A549 (cell line): ENCODE measurements around the gene ABHD13. TPM values are rescaled to one million over a fixed set of nuclear protein-coding genes. Genes with fewer than 3 reads are reported as not detected.
A peak's percentile ranks its signal among the peaks of the same experiment; 100 is the strongest.

Experiments
- ATAC-seq, 2 experiments: fragments of 200-7000 bp in 1 of 2; fragments of >200 bp in 1 of 2; cut with Nextera tagmentation in 1 of 2; cut with Tn5 transposase in 1 of 2; 3 replicates each; pipeline versions ENCODE4 v1.8.0 to v1.9.1; 2018 to 2020; ENCODE audit warnings: mild to moderate bottlenecking in 1 of 2, moderate library complexity in 1 of 2
- CTCF ChIA-PET: fragments of 300-600 bp; sonication (Branson Sonifier 250); formaldehyde crosslinking; extraction: SDS; loops from one replicate; lab custom pipeline; 2021; ENCODE audit warnings: antibody characterized with exemption, inconsistent platforms; lab: Yijun Ruan, JAX
- POLR2A ChIA-PET: fragments of 350-600 bp; formaldehyde crosslinking; extraction: SDS; loops from one replicate; lab custom pipeline; 2021; ENCODE audit warnings: antibody characterized with exemption, inconsistent platforms; lab: Yijun Ruan, JAX
- DNase-seq, 2 experiments: peaks; one replicate each; pipeline versions ENCODE4 v3.0.0 to v3.0.0-alpha.2; 2011 to 2016; ENCODE audit warnings: low read depth in 1 of 2, low spot score in 1 of 2
- FAIRE-seq: peaks from 2 replicates; lab custom pipeline; 2011; peaks lifted over from hg19 to GRCh38; lab: Jason Lieb, UNC
- H3K27ac ChIP-seq, 2 experiments: fragments of >200 bp; sonication (Bioruptor Twin); formaldehyde crosslinking; 3 replicates each; pipeline ENCODE4 v1.5.1; 2016 to 2017
- H3K4me1 ChIP-seq: fragments of >200 bp; sonication (Bioruptor Twin); formaldehyde crosslinking; 3 replicates; pipeline ENCODE4 v1.6.1; 2016
- H3K4me2 ChIP-seq: fragments of >200 bp; sonication (Bioruptor Twin); formaldehyde crosslinking; 3 replicates; pipeline ENCODE4 v1.6.1; 2016
- H3K4me3 ChIP-seq: fragments of >200 bp; sonication (Bioruptor Twin); formaldehyde crosslinking; 3 replicates; pipeline ENCODE4 v1.5.1; 2016
- H3K9me3 ChIP-seq: fragments of >200 bp; sonication (Bioruptor Twin); formaldehyde crosslinking; 3 replicates; pipeline ENCODE4 v1.6.1; 2016
- BCL3 ChIP-seq: fragments of >200 bp; sonication (Bioruptor Twin); formaldehyde crosslinking; IDR thresholded peaks from 3 replicates; pipeline ENCODE4 v1.6.1; 2016
- CBX8 ChIP-seq: fragments of 200-600 bp; sonication (generic); IDR thresholded peaks from 2 replicates; pipeline ENCODE4 v1.6.1; 2016
- E2F6 ChIP-seq: IDR thresholded peaks from 2 replicates; pipeline ENCODE4 v1.6.1; 2012; ENCODE audit warnings: low read depth, borderline replicate concordance
- EHMT2 ChIP-seq: fragments of 200-600 bp; sonication (generic); IDR thresholded peaks from 2 replicates; pipeline ENCODE4 v1.6.1; 2016; ENCODE audit warnings: antibody characterized with exemption, low read depth, mild to moderate bottlenecking, moderate library complexity
- ESRRA ChIP-seq: fragments of 150-350 bp; IDR thresholded peaks from 2 replicates; pipeline ENCODE4 v1.6.1; 2014; ENCODE audit warnings: mild to moderate bottlenecking, low read length, borderline replicate concordance
- FOSB ChIP-seq: fragments of 250-450 bp; sonication (Bioruptor Pico); IDR thresholded peaks from 2 replicates; pipeline ENCODE4 v1.5.0; 2020; ENCODE audit warnings: mild to moderate bottlenecking, moderate library complexity
- FOSL2 ChIP-seq, 2 experiments: fragments of 450-650 bp in 1 of 2; fragments of >200 bp in 1 of 2; sonication (Bioruptor Twin) in 1 of 2; formaldehyde crosslinking; IDR thresholded peaks; 2 replicates each; pipeline versions ENCODE4 v1.5.0 to v1.6.1; 2016 to 2020; ENCODE audit warnings: mild to moderate bottlenecking in 1 of 2, moderate library complexity in 1 of 2
- GATA3 ChIP-seq: IDR thresholded peaks from 2 replicates; pipeline ENCODE4 v1.6.1; 2012; ENCODE audit warnings: borderline replicate concordance
- HDAC2 ChIP-seq: fragments of 200-600 bp; sonication (generic); IDR thresholded peaks from 2 replicates; pipeline ENCODE4 v1.6.1; 2016
- HES2 ChIP-seq: fragments of >200 bp; sonication (Bioruptor Twin); formaldehyde crosslinking; IDR thresholded peaks from 2 replicates; pipeline ENCODE4 v1.6.1; 2016
- HMGXB4 ChIP-seq: fragments of 250-450 bp; sonication (Bioruptor Pico); IDR thresholded peaks from 2 replicates; pipeline ENCODE4 v1.5.0; 2021; ENCODE audit warnings: mild to moderate bottlenecking, moderate library complexity, borderline replicate concordance
- HOXB13 ChIP-seq: fragments of 250-450 bp; sonication (Bioruptor Pico); IDR thresholded peaks from 2 replicates; pipeline ENCODE4 v1.5.0; 2020; ENCODE audit warnings: low read depth, mild to moderate bottlenecking, moderate library complexity
- JUNB ChIP-seq: fragments of >200 bp; sonication (Bioruptor Twin); formaldehyde crosslinking; IDR thresholded peaks from 2 replicates; pipeline ENCODE4 v1.6.1; 2016
- KDM5A ChIP-seq: fragments of 200-600 bp; sonication (generic); IDR thresholded peaks from 2 replicates; pipeline ENCODE4 v1.6.1; 2016; ENCODE audit warnings: antibody characterized with exemption, mild to moderate bottlenecking
- MAX ChIP-seq: IDR thresholded peaks from 2 replicates; pipeline ENCODE4 v1.6.1; 2012
- MYC ChIP-seq: IDR thresholded peaks from 2 replicates; pipeline ENCODE4 v1.6.1; 2012; ENCODE audit warnings: mild to moderate bottlenecking, inconsistent platforms, low read length, improper control_type of control experiment, borderline replicate concordance
- RAD21 ChIP-seq, 2 experiments: fragments of >200 bp in 1 of 2; sonication (Bioruptor Twin) in 1 of 2; formaldehyde crosslinking in 1 of 2; IDR thresholded peaks in 1 of 2; conservative IDR thresholded peaks in 1 of 2; 2 replicates in 1 of 2; 3 replicates in 1 of 2; pipeline ENCODE4 v1.6.1; 2012 to 2018; ENCODE audit warnings: inconsistent platforms in 1 of 2
- RARB ChIP-seq: fragments of 250-450 bp; sonication (Bioruptor Pico); IDR thresholded peaks from 2 replicates; pipeline ENCODE4 v1.8.0; 2021; ENCODE audit warnings: mild to moderate bottlenecking, moderate library complexity
- RCOR1 ChIP-seq: fragments of 150-350 bp; IDR thresholded peaks from 2 replicates; pipeline ENCODE4 v1.6.1; 2014; ENCODE audit warnings: antibody characterized with exemption, low read length, low read depth
- RNF2 ChIP-seq: fragments of 200-600 bp; sonication (generic); IDR thresholded peaks from 2 replicates; pipeline ENCODE4 v1.6.1; 2016; ENCODE audit warnings: low read depth, mild to moderate bottlenecking, antibody characterized with exemption, moderate library complexity, borderline replicate concordance
- TFCP2L1 ChIP-seq: fragments of 250-450 bp; sonication (Bioruptor Pico); IDR thresholded peaks from 2 replicates; pipeline ENCODE4 v1.5.0; 2021; ENCODE audit warnings: mild to moderate bottlenecking
- USF2 ChIP-seq: fragments of 450-650 bp; IDR thresholded peaks from 2 replicates; pipeline ENCODE4 v1.6.1; 2014; ENCODE audit warnings: antibody characterized with exemption
- ZFP36 ChIP-seq: fragments of 450-650 bp; IDR thresholded peaks from 2 replicates; pipeline ENCODE4 v1.6.1; 2014; ENCODE audit warnings: borderline replicate concordance; ENCODE audit not compliant: partially characterized antibody
- ZSCAN20 ChIP-seq: fragments of 250-450 bp; sonication (Bioruptor Pico); IDR thresholded peaks from 2 replicates; pipeline ENCODE4 v1.8.0; 2022; ENCODE audit warnings: mild to moderate bottlenecking, moderate library complexity
- WGBS: methylation state at CpG from one replicate; pipeline ENCODE4 v1.1.6; 2017; ENCODE audit errors: missing lambda C conversion rate; 5-methylcytosine and 5-hydroxymethylcytosine counted together
- polyA plus RNA-seq, 4 experiments: library from polyadenylated mRNA; depleted of rRNA in 3 of 4; stranded (reverse); fragments of >200 nt; fragmentation: RNase III in 1 of 4; extraction: RNeasy Plus Mini Kit Qiagen cat#74134 plus additional on column Dnase treatment in 1 of 4; gene quantifications; 2 replicates in 3 of 4; 3 replicates in 1 of 4; pipeline ENCODE4 v1.2.3, GENCODE V29; 2011 to 2017

ABHD13 gene
- polyA plus RNA-seq, 2 of the 4 experiments (the other 2 are of a cell fraction): 5.7 to 9.7 TPM

- Histone ChIP-seq H3K4me3 (no peak overlapping the region), H3K27ac (no peak overlapping the region), H3K4me2 (no peak overlapping the region), H3K4me1 (no peaks in the 10 kb centered on the region), H3K9me3 (no peaks in the 10 kb centered on the region)
- POLR2A ChIA-PET: no interaction called here
- 5% methylated on average over 8 of the region's 8 CpGs for WGBS
- CTCF ChIA-PET: no interaction called here
- no peak for FAIRE-seq
- no peak for TF ChIP-seq FOSL2 (IDR thresholded peaks at IDR 0.05)
- no peak for TF ChIP-seq FOSL2 (CRISPR knock-in tag; IDR thresholded peaks at IDR 0.05)
- TF ChIP-seq ZSCAN20 (CRISPR knock-in tag): no peak
- no peak for TF ChIP-seq HES2
- no peak for TF ChIP-seq RARB (CRISPR knock-in tag)
- TF ChIP-seq RNF2: no peak
- TF ChIP-seq E2F6: no peak
- no peak for TF ChIP-seq RCOR1
- no peak for TF ChIP-seq HMGXB4 (CRISPR knock-in tag)
- no peak for TF ChIP-seq GATA3
- no peak for TF ChIP-seq ESRRA
- no peak for TF ChIP-seq HDAC2
- TF ChIP-seq KDM5A: no peak
- no peak for TF ChIP-seq USF2
- TF ChIP-seq CBX8: no peak
- TF ChIP-seq HOXB13 (CRISPR knock-in tag): no peak
- no peak for TF ChIP-seq EHMT2
- DNase-seq: peak; percentile 8 to 25
- ATAC-seq: no peak
These were observed 41.4 kb upstream of the ABHD13 start for GRCh38 chr13:108176685-108177274.

GRCh38 chr13:108178078-108178477 is 40.1 kb upstream of the ABHD13 start:
- DNase-seq (no peak), FAIRE-seq (no peak), ATAC-seq (no peak)
- no peak overlapping the region for H3K4me2 ChIP-seq
- ChIA-PET POLR2A (no interaction called here), CTCF (no interaction called here)
- no peaks in the 10 kb centered on the region for H3K4me1 ChIP-seq
- no peak overlapping the region for H3K4me3 ChIP-seq
- TF ChIP-seq TFCP2L1 (CRISPR knock-in tag) (no peak), JUNB (no peak), ZFP36 (no peak)
- no peaks in the 10 kb centered on the region for H3K9me3 ChIP-seq
- 39% methylated on average over 8 of the region's 9 CpGs for WGBS
- H3K27ac ChIP-seq: no peak overlapping the region

GRCh38 chr13:108182652-108183051 is 35.5 kb upstream of the ABHD13 start:
- Histone ChIP-seq H3K9me3 (no peaks in the 10 kb centered on the region), H3K4me3 (no peak overlapping the region), H3K27ac (no peak overlapping the region), H3K4me1 (no peaks in the 10 kb centered on the region), H3K4me2 (no peak overlapping the region)
- TF ChIP-seq MAX (no peak), GATA3 (no peak), RAD21 (conservative IDR thresholded peaks at IDR 0.05 in 1 of 2, IDR thresholded peaks at IDR 0.05 in 1 of 2) (no peak), MYC (no peak), FOSL2 (IDR thresholded peaks at IDR 0.05) (no peak), FOSL2 (CRISPR knock-in tag; IDR thresholded peaks at IDR 0.05) (no peak), ZSCAN20 (CRISPR knock-in tag) (no peak), BCL3 (no peak), ESRRA (no peak), FOSB (CRISPR knock-in tag) (no peak)
- DNase-seq (no peak), FAIRE-seq (no peak), ATAC-seq (no peak)
- ChIA-PET CTCF (no interaction called here), POLR2A (no interaction called here)
- WGBS: 36% methylated on average over 3 of the region's 3 CpGs
